GM23338 (cell line): Measurements from ENCODE around the gene ACBD4. TPM values are rescaled to one million over a fixed set of nuclear protein-coding genes. Genes with fewer than 3 reads are reported as not detected.

Experiments used
- CREB1 ChIP-seq: fragments of 250-450 bp; sonication (Bioruptor Pico); IDR thresholded peaks from 2 replicates; pipeline ENCODE4 v1.5.0; 2020; ENCODE audit warnings: low read depth, mild to moderate bottlenecking, moderate library complexity
- EZH2phosphoT487 ChIP-seq: fragments of 200-600 bp; sonication (generic); IDR thresholded peaks from one replicate; pipeline ENCODE4 v1.8.1; 2018; ENCODE audit warnings: antibody characterized with exemption; ENCODE audit not compliant: unreplicated experiment
- JUNB ChIP-seq: IDR thresholded peaks from one replicate; pipeline ENCODE4 v1.6.1; 2016; ENCODE audit warnings: antibody characterized with exemption; ENCODE audit not compliant: unreplicated experiment
- POLR2AphosphoS5 ChIP-seq: IDR thresholded peaks from 2 replicates; pipeline ENCODE4 v1.6.1; 2016; ENCODE audit warnings: antibody characterized with exemption, low read depth
- ZNF331 ChIP-seq: fragments of 250-450 bp; sonication (Bioruptor Pico); IDR thresholded peaks from 2 replicates; pipeline ENCODE4 v1.5.0; 2020; ENCODE audit warnings: low read depth, mild to moderate bottlenecking, moderate library complexity
- microRNA-seq: library from miRNA; unstranded; fragments of <30 nt; microRNA quantifications from one replicate; pipeline ENCODE4, GENCODE V29; 2017
- polyA plus RNA-seq: library from polyadenylated mRNA; unstranded; fragments of >200 nt; fragmentation: Nextera tagmentation; extraction: Ambion mirVana; gene quantifications from 2 replicates; pipeline ENCODE4 v1.2.1, GENCODE V29; 2016
- small RNA-seq: library from RNA; depleted of rRNA; stranded (forward); fragments of <200 nt; gene quantifications from one replicate; pipeline ENCODE3, GENCODE V24; 2014; ENCODE audit warnings: low replicate concordance
- total RNA-seq: library from RNA; depleted of rRNA; stranded (reverse); fragments of >200 nt; shearing (Covaris generic); gene quantifications from 2 replicates; pipeline ENCODE4 v1.2.3, GENCODE V29; 2014; rRNA removed

ACBD4 gene
- total and polyA plus RNA-seq, 2 experiments from 2014 or later, result 4.5 to 6.7 TPM

- TF ChIP-seq ZNF331 (CRISPR knock-in tag) (no peak), POLR2AphosphoS5 (no peak), EZH2phosphoT487 (no peak), JUNB (no peak), CREB1 (CRISPR knock-in tag) (no peak)
Observed at GRCh38 chr17:45190503-45191255, 55.2 kb downstream of the ACBD4 start (continued).

Small RNA genes lying within 50 kb of the gene (microRNA-seq; reads per million reads assigned to microRNA genes)
- not detected for gene MIR6784

Small RNA genes lying within 50 kb of the gene (small RNA-seq; reads per million reads assigned to genes)
- gene MIR6784, result not detected

Other genes with a start within 250 kb of the ACBD4 start
- 196 and 203 TPM in 2 replicates for gene EFTUD2, start 236.2 kb upstream of the ACBD4 start, total RNA-seq
- 52.5 and 61.6 TPM in 2 replicates for gene EFTUD2, start 236.2 kb upstream of the ACBD4 start, polyA plus RNA-seq
- 4.0 and 5.1 TPM in 2 replicates for gene GFAP, start 220.2 kb upstream of the ACBD4 start, total RNA-seq
- gene GFAP, start 220.2 kb upstream of the ACBD4 start, polyA plus RNA-seq, result 0.15 and 0.73 TPM in 2 replicates
- gene KIF18B, start 187.9 kb upstream of the ACBD4 start, total RNA-seq, result 27.1 and 28.4 TPM in 2 replicates
- gene KIF18B, start 187.9 kb upstream of the ACBD4 start, polyA plus RNA-seq, result 13.5 and 14.1 TPM in 2 replicates
- 4.9 and 14.4 TPM in 2 replicates for gene C1QL1, start 167.4 kb upstream of the ACBD4 start, total RNA-seq
- 4.3 and 6.8 TPM in 2 replicates for gene C1QL1, start 167.4 kb upstream of the ACBD4 start, polyA plus RNA-seq
- 51.3 and 57.2 TPM in 2 replicates for gene DCAKD, start 84.1 kb upstream of the ACBD4 start, total RNA-seq
- 23.7 and 28.7 TPM in 2 replicates for gene DCAKD, start 84.1 kb upstream of the ACBD4 start, polyA plus RNA-seq
- 80.9 and 95.6 TPM in 2 replicates for gene NMT1, start 74.4 kb upstream of the ACBD4 start, total RNA-seq
- gene NMT1, start 74.4 kb upstream of the ACBD4 start, polyA plus RNA-seq, result 298 and 327 TPM in 2 replicates
- gene PLCD3, start 3.2 kb upstream of the ACBD4 start, total RNA-seq, result 15.9 and 32.1 TPM in 2 replicates
- gene PLCD3, start 3.2 kb upstream of the ACBD4 start, polyA plus RNA-seq, result 3.0 and 5.7 TPM in 2 replicates
- gene HEXIM1, start 12.8 kb downstream of the ACBD4 start, total RNA-seq, result 10.9 and 11.9 TPM in 2 replicates
- 9.2 and 9.7 TPM in 2 replicates for gene HEXIM1, start 12.8 kb downstream of the ACBD4 start, polyA plus RNA-seq
- 9.0 and 9.8 TPM in 2 replicates for gene HEXIM2, start 26.2 kb downstream of the ACBD4 start, total RNA-seq
- 9.5 and 12.4 TPM in 2 replicates for gene HEXIM2, start 26.2 kb downstream of the ACBD4 start, polyA plus RNA-seq
- 9.3 and 23.1 TPM in 2 replicates for gene FMNL1, start 86.2 kb downstream of the ACBD4 start, total RNA-seq
- 5.6 and 6.6 TPM in 2 replicates for gene FMNL1, start 86.2 kb downstream of the ACBD4 start, polyA plus RNA-seq
- gene SPATA32, start 126.4 kb downstream of the ACBD4 start, total RNA-seq, result not detected in 2 replicates
- gene SPATA32, start 126.4 kb downstream of the ACBD4 start, polyA plus RNA-seq, result 0.23 TPM in 1 of 2 replicates, not detected in the other
- 3.9 and 4.9 TPM in 2 replicates for gene MAP3K14, start 181.3 kb downstream of the ACBD4 start, total RNA-seq
- 1.3 and 1.4 TPM in 2 replicates for gene MAP3K14, start 181.3 kb downstream of the ACBD4 start, polyA plus RNA-seq